ENCODE results near the gene MLPH. TPM values are rescaled to one million over a fixed set of nuclear protein-coding genes. Genes with fewer than 3 reads are reported as not detected.

The MLPH gene, protein sequence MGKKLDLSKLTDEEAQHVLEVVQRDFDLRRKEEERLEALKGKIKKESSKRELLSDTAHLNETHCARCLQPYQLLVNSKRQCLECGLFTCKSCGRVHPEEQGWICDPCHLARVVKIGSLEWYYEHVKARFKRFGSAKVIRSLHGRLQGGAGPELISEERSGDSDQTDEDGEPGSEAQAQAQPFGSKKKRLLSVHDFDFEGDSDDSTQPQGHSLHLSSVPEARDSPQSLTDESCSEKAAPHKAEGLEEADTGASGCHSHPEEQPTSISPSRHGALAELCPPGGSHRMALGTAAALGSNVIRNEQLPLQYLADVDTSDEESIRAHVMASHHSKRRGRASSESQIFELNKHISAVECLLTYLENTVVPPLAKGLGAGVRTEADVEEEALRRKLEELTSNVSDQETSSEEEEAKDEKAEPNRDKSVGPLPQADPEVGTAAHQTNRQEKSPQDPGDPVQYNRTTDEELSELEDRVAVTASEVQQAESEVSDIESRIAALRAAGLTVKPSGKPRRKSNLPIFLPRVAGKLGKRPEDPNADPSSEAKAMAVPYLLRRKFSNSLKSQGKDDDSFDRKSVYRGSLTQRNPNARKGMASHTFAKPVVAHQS
- total RNA-seq = not detected

DNA sequence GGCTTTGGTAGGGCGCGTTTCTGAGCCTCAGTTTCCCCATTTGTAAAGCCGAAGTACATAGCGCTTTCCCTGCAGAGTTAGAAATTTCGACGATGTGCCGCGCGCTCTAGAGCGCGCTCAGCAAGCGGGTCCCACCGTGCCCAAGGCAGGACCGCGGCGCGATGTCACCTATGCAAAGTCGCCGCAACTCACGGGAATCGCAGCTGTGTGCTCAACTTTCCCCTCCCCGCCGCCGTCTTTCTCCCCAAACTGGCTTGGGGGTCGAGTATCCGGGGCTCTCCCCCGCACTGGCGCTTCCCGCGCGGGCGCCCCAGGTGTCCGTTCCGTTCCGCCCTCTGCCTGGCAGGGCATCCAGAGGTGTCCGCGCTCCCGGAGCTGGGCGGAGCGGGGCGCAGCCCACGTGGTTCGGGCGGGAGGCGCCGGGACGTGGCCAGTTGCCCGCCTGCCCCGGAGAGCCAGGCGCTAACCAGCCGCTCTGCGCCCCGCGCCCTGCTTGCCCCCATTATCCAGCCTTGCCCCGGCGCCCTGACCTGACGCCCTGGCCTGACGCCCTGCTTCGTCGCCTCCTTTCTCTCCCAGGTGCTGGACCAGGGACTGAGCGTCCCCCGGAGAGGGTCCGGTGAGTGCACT lies at the start of gene MLPH:
TSS of gene MLPH (plus strand) at position 433 of the 630 bp plus-strand sequence. CDS start 6,176 bp downstream, outside the sequence.
- no peak for DNase-seq

DNA sequence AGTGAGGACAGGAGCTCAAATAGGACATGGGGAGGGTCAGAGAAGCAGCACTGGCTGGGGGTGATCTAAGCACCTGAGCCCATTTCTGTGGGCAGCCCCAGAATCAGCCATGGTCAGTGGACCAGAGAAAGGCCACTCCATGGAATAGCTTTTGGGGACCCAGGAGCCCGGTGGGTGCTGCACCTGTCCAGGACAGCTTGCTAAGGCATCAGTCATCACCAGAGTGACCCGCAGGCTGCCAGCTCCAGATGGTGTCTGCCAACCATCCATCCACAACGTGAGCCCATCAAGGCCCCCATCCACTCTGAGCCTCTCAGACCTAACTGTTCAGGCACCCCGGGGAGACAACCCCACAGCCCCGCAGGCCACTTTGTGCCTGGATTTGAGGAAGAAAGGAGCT lies 49.5 kb upstream of the MLPH start:
- DNase-seq = no peak

DNA sequence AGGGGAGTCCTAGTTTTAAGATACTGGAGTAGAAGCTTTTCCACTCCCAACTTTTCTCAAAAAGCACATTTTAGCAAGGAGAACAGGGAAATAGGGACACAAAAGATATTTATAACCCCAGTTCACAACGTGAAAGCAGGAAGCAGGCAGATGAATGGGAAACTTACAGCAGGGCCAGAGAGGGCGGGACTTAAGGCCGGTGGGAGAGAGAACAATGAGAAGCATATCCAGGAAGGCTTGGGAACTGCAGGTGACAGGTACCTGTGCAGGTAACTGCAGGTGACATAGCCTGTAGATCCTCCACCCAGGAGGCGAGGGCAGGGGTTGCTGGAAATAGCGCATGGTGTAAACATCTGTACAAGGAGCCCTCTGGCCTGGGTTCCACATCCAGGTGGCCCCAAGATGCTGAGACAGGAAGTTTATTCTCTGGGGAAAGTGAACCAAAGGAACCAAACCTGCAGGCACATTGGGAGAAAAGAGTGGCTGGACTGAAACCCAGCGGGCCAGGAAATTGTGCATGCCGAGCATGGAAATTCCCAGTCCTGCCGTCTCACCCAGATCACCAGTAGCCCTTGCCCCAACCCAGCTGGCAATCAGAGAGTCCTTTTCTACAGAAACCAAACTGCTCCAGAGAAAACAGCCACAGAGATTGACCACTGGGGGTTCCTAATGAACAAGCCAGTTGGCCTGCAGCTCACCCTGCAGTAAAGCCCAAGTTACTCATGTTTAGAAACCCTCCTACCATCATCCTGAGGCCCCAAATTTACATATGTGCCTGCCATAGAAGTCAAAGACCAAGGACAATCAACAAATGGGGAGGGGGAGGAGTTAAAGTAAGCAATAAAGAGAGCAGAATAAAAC lies 48.7 kb upstream of the MLPH start:
- no peak for DNase-seq

DNA sequence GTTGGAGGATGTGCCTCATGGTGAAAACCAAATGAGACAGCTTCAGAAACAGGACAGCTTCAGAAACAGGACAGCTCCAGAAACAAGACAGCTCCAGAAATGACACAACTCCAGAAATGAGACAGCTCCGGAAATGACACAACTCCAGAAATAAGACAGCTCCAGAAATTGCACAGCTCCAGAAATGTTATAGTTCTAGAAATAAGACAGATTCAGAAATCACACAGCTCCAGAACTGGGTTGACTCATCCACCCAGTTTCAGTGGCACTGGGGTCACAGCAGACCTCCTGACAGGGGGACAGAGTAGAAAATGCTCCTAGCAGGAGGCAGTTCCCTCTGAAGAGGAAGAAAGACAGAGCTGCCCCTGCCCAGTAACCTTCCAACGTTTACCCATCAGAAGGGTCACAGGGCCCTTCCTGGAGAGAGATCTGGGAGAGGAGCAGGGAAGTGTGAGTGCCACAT lies 46.2 kb upstream of the MLPH start:
- no peak for DNase-seq

DNA sequence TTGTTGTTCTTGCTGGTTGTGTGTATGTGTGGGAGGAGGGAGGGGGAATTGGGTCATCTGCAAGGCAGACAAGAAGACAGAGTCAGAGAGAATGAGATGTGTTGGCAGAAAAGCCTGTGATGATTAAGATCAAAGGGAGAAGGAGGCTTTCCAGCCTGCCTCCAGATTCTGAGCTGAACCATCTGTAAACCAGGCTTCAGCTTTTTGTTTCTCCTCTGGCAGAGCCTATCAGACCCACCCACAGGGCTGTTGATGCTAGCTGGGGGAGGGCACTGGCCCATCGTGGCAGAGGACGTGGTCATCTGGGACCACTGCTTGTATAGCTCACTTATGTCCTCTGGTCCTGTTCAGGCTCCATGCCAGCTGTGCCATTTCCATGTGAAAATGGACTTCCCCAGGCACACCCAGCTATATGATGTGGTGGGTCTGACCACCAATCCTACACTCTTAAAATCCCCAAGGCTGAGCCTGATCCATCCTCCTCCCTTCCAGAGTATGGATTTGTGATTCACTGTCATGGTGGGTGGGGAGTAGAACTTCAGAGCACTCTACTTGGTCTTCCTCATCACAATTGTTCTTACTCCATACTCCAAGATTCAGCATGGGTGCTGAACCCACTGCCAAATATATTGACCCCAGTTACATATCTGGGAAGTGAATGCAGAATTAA lies 45.3 kb upstream of the MLPH start:
- DNase-seq = no peak

DNA sequence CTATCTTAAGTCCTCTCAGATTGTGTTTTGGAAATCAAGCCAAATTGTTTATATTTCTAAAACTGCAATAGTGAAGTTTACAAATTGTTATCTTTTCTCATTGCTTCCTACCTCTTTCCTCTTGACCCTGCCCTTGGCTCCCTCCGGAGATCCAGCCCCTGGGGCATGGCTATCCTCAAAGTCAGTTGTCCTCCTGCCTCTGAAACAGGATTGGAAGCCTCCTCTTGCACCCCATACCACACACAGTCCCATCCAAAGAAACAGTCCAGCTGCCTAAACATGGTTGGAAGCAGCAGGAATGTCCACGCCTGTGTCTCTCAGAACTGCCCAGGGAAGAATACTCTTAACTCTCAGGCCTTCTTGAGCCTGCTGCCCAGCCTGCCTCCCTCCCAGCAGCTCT lies 43.0 kb upstream of the MLPH start:
- DNase-seq = no peak

DNA sequence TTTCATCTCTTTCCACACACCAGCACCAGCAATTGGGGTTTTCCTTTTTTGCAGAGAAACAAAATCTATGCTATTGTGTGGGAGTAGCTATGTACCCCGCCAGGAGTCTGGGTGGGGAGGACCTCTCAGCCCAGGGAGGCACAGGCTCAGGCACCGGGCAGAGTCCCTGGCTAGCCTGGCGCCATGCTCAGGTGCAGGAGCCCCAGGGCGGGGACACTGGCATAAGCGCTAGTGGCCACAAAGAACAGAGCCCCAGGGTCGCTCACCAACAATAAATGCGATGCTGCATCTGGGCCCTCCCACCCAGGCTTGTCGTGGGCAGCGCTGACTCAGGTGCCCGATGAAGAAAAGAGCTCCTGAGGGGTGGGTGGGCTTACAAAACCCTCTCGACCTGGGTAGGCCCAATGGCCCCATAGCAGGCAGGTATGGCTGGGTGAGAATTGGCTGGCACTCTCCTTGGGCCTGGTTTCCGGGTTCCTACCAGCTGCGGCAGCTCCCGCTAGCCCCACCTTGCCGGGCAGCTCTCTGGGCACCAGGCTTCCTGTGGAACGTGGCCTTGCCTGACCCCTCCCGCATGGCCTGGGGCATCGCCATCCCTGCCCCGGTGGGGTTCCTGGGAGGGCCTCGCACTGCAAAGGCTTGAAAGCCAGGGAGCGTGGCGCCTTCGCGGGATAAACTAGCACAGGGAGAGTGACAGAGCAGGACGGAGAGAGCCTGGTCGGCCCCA lies 41.3 kb upstream of the MLPH start:
- DNase-seq = no peak

DNA sequence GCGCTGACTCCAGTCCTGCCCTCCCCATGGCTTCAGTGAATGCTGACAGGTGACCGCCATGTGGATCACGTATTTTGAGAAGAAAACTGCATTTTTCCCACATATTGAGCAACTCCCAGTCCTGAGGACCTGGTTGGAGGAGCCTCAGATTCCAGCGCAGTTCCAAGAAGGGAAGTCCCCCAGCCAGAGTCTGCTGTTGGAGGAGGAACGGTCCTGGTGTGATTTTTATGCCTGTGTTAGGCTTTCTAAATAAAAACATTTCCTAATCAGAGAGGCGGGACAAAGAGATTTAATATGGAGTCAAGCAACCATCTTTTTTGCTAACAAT lies 40.7 kb upstream of the MLPH start:
- DNase-seq = no peak

DNA sequence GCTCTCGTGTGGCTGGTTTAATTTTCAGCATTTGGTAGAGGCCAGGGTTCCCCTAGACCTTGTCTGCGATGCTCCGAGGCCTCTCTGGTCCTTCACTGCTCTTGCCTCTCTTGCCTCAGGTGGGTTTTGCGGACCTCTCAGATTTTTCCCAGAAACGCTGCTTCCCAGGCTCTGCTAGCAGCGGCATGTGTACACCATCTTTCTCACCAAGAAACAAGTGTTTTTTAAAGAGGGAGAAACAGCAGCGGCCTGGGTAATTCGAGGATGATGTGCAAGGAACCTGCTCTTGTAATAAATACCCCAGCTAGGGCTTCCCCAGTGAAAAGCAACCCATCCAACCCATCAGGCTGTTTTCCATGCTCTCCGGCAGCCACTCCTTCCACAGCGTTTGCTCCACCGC lies 39.6 kb upstream of the MLPH start:
- no peak for DNase-seq

DNA sequence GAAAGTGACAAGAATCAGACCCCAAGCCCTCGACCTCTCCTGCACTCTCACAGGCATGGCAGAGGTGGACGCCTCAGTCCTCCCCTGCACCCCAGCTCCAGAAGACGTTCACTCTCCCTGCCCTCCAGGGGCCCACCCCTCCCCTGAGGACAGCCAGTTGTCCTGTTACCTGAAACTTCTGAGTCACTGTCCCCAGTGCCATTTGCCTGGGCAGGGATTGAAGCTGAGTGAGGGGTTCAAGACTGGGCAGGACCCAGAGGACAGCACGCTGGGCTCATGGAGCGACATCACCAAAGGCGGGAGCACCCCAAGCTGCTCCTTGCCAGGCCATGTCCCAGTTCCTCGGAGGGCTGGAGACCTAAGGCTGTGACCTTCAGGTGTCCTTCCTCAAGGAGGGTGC lies 38.9 kb upstream of the MLPH start:
- no peak for DNase-seq

DNA sequence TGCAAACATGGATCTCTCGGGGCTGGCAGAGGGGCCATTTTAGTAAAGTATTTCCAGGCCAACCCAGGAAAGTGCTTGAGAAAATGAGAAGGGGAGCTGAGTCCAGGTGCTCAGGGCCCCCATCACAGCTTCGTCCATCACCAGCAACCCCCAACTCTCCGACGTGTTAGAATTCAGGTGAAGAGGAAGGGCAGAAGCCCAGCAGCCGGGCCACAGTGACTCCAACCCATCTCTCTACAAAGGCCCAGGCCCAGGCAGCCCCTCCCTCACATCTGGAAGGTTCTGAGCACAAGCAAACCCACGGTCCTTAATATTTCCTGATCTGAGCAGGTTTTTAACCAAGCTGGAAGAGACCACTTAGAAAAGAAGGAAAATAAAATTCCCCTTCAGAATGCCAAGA lies 38.4 kb upstream of the MLPH start:
- no peak for DNase-seq

DNA sequence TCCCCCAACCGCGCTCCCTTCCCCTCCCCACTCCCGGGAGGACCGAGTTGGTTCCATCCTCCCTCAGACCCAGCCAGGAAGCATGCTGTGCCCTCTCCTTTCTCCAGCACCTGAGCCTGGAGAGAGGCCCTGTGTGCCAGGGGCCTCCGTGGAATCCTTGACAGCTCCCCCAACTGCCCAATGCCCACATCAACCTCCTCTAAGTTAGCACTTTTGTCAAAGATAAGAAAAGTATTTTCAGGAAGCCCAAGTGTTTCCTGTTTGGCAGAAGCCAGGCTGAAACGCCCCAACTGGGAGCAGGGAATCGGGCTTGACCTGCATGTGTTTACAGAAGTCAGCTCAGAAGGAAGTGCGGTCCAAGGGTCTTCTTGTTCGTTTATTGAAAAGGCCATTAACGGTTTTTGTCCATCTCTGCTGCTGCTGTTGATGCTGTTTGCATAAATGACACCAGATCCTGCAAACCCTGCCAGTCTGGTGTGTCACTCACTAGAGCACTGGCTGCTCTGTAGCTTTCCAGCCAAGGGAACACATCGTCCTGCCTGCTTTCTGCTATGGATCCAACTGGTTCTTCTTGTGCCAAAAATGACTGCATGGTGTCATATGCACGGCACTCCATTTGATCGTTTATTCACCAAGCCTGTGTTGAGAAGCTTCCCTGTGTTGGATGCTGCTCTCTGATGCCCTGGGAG lies 37.7 kb upstream of the MLPH start:
- no peak for DNase-seq

DNA sequence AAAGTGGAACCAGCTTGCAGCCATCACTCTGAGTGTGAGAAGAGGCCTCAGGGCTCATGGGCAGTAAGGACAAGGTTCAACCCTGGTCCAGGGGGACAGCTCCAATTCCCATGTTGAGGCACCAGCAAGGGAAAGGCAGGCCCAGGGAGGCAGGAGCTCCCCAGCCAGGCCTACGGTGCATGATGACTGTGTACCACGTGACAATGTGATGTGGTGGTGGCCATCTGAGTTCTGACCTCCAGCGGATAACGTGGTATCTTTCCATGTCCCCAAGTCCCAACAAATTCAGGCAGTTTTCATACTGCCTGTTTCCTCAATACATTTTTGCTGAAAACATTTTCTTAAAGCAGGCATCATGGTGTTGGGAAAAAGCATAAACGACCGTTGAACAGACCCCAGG lies 36.9 kb upstream of the MLPH start:
- DNase-seq = no peak

DNA sequence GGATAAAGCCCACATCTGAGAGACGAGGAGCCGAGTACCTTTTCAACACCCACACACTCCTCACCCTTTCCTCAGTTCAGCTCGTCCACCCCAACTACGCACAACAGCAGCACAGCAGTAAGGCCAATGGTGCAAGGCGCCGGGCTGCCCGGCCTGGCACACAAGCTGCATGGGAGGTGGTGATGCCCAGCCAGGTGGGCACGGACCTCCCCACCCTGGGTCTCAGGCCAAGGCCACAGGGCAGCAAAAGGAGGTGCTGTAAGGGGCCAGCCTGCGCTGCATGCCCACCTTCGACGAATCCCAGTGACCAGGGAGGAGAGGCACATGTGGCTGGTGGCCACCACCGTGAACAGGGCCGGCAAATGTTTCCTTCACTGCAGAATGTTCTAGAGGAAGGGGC lies 36.5 kb upstream of the MLPH start:
- no peak for DNase-seq

DNA sequence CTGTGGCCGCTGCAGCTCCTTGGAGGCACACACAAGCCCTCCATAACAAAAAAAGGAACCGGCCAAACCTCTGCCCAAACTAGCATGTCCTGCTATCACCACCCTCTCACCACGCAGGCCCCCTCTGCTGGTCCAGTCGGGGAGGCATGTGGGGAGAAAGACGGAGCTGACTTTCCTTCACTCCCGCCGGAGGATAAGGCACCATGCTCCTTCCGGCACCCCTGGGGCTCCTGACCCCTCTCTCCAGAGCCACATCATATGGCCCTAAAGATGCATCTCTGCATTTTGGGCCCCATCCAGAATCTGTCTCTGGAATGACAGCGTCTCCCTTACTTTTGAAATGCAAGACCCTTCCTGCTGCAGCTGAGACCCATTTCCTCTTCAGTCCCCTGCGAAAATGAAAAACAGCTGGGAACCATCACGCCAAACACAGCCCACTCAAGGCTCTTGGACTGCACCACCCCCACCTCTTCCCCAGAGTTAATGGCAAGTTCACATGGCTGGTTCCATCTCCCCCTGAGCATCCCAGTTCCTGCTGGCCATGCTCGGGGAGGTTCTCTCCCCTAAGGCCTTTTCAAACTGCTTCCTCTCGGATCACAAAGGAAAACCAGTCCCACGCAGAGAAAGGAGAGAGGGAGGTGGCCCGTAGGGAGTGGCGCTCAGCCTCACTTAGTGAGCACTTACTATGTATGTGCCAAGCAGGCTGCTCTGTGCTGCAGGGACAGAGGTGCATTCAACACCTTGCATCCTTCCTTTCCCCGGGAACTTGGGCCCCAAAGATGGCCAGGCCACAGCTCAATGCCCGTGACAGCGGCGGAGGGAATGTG lies 35.2 kb upstream of the MLPH start:
- no peak for DNase-seq

DNA sequence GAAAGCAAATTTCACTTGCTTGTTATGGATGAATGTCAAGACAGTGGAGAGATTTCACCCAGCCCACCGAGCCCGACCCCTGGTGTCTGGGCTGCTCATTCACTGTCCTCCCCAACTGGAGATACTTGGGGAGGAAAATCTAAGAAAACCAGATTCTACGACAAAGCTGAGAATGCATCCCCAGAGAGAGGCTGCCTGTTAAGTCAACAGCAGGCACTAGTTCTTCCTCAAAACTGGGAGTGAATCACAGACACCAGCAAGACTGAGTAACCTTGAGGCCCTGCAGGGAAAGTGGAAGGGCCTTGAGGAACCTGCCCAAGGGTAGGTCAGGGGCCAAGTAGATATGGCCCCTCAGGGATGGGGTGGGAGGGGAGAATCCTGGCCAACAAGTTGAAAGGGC lies 34.2 kb upstream of the MLPH start:
- no peak for DNase-seq

DNA sequence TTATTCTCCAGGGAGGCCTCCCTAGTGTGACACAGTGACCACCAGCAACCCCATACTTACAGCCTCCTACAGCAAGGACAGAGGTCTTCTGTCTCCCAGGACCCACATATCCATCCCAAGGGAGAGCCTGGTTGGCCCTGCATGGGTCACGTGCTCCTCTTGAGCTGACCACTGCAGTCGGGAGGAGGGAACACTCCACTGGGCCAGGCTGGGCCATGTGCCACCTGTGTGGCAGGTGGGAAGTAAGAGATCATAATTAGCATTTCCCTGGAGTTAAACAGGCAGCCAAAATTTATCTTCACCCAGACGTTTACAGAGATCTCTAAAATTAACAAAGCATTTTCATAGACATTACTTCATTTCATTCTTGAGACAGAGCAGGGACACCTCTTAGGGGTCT lies 33.4 kb upstream of the MLPH start:
- DNase-seq = no peak

DNA sequence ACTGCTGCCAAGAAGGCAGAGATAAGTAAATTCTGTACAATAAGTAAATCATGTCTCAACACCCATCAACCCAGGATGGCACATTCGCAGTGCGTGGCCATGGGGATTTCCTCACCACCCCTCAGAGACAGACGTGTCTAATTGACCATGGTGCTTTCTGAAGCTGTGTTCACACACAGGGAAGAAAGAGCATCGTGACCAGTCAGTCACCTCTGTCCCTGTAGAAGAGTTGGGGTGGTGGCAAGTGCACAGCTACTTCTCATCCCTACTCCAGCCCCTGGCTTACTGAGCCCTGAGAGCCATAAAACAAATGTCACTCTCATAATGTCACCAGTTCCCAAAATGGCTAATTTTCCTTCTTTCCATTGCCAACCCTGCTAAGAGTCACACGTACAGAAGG lies 31.3 kb upstream of the MLPH start:
- DNase-seq = no peak

DNA sequence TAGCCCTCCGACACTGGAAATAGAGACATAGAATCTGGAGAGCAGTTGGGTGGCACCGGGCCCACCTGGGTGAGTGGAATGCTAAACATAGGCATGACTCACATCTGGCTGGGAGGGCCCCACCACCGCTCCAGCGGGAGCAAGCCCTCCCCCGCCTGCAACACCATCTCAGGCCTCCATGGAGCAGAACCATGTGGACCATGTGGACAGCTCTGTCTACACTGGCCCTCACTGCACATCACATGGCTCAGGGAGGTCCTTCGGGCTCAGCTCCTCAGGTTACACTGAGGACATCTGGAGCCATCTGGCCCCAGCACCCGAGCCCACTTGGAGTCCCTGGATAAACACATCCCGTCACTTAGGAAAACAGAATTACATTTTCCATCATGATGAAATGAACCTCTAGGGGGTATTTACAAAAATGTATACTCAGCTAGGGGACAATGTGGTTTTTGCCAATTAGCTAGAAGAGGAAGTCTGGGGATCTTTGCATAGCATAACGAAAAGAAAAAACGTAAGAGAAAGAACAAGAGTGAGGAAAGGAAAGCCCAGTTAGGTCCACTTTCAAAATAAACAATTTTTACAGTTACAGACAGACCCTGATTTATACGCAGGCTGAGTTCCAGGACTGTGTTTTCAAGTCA lies 30.7 kb upstream of the MLPH start:
- DNase-seq = no peak

DNA sequence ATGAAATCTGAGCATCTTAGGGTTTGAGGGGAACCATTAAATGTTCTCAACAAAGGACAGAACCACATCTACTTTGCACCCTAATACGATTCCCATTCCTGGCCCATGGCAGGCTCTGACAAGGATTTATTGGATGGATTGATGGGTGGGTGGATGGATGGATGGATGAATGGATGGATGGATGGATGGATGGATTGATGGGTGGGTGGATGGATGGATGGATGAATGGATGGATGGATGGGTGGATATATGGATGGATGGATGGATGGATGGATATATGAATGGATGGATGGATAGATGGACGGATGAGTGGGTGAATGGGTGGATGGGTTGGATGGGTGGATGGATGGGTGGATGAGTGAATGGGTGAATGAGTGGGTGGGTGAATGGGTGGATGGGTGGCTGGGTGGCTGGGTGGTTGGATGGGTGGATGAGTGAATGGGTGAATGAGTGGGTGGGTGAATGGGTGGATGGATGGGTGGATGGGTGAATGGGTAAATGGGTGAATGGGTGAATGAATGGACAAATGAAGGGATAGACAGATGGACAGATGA lies 29.6 kb upstream of the MLPH start:
- no peak for DNase-seq

Data from effector CD4-positive, alpha-beta T cell (primary cell).